GM06990 (cell line): ENCODE measurements around the gene TMEM169.
A peak's percentile ranks its signal among the peaks of the same experiment; 100 is the strongest.

Source experiments
- DNase-seq: peaks from one replicate; pipeline ENCODE4 v3.0.0-alpha.2; 2011; ENCODE audit not compliant: insufficient read length; ENCODE audit errors: extremely low read depth
- H3K27me3 ChIP-seq: replicated peaks from 2 replicates; pipeline ENCODE4 v1.6.0; 2011; ENCODE audit warnings: low read length; ENCODE audit not compliant: control insufficient read depth, insufficient read depth
- H3K36me3 ChIP-seq: 2 replicates; pipeline ENCODE4 v1.5.1; 2011; ENCODE audit warnings: low read length; ENCODE audit not compliant: control insufficient read depth, insufficient read depth
- H3K4me3 ChIP-seq: replicated peaks from 2 replicates; pipeline ENCODE4 v1.5.1; 2011; ENCODE audit warnings: low read depth, mild to moderate bottlenecking, control low read depth, low read length
- CTCF ChIP-seq: IDR thresholded peaks from 2 replicates; pipeline ENCODE4 v1.5.1; 2011; ENCODE audit warnings: low read length, control low read depth, mild to moderate bottlenecking, inconsistent platforms; ENCODE audit not compliant: insufficient read depth, poor library complexity, severe bottlenecking

Gene TMEM169

GRCh38 chr2:216081487-216082116 is at the start of gene TMEM169, which contains the start of gene PECR:
Gene TMEM169, plus strand, starts transcription at chr2:216081919. Its CDS starts 14,045 bp downstream, at chr2:216095964.
Gene PECR, minus strand, starts transcription at chr2:216081809. Its CDS starts 68 bp downstream, at chr2:216081741.
- Histone ChIP-seq H3K36me3 (no peaks in the 10 kb centered on the region), H3K27me3 (no peaks in the 10 kb centered on the region), H3K4me3 (peak within 1 kb of the TSS; percentile 83)
- no peak for TF ChIP-seq CTCF
- DNase-seq: peak; percentile 86

- no peak for TF ChIP-seq CTCF
These were observed 49.6 kb upstream of the TMEM169 start for GRCh38 chr2:216031960-216032689.

GRCh38 chr2:216033403-216033802 is 48.3 kb upstream of the TMEM169 start:
- no peak for TF ChIP-seq CTCF
- no peaks in the 10 kb centered on the region for H3K27me3 ChIP-seq
- peaks cover 3% of the 10 kb centered on the region; the same call in 1 of the 2 replicates for H3K36me3 ChIP-seq
- no peak for DNase-seq
- no peak overlapping the region for H3K4me3 ChIP-seq

More at GRCh38 chr2:216031960-216032689, 49.6 kb upstream of the TMEM169 start:
- Histone ChIP-seq H3K36me3 (peaks cover 3% of the 10 kb centered on the region; the same call in 1 of the 2 replicates), H3K27me3 (no peaks in the 10 kb centered on the region), H3K4me3 (peak overlapping the region; percentile 59)
- peak; percentile 76 for DNase-seq

- peaks cover 3% of the 10 kb centered on the region; the same call in 1 of the 2 replicates for H3K36me3 ChIP-seq
- DNase-seq: peak; percentile 64
- H3K4me3 ChIP-seq: no peak overlapping the region
- H3K27me3 ChIP-seq: no peaks in the 10 kb centered on the region
- TF ChIP-seq CTCF: peak; percentile 88
These were observed 47.7 kb upstream of the TMEM169 start for GRCh38 chr2:216034065-216034464.

GRCh38 chr2:216039918-216040317 is 41.8 kb upstream of the TMEM169 start:
- no peak overlapping the region for H3K4me3 ChIP-seq
- peaks cover 5% of the 10 kb centered on the region; the same call in 1 of the 2 replicates for H3K36me3 ChIP-seq
- no peak for TF ChIP-seq CTCF
- no peak for DNase-seq
- no peaks in the 10 kb centered on the region for H3K27me3 ChIP-seq
